ENCODE measurements around the gene PSEN1. TPM values are rescaled to one million over a fixed set of nuclear protein-coding genes. Genes with fewer than 3 reads are reported as not detected.

Gene PSEN1
- polyA plus RNA-seq, 4 donors = 24.4 to 138 (median 35.4) TPM

Other genes starting within 250 kb of the PSEN1 start
- gene DPF3, start 242.4 kb upstream of the PSEN1 start, polyA plus RNA-seq = 1 to 10 TPM; 1.0 to 2.4 (median 1.5) TPM
- 10 to 100 TPM in 2 of 4 donors, 1 to 10 TPM in 2; 4.6 to 16.8 (median 8.5) TPM for gene DCAF4, start 210.0 kb upstream of the PSEN1 start, polyA plus RNA-seq
- gene ZFYVE1, start 109.4 kb upstream of the PSEN1 start, polyA plus RNA-seq = 10 to 100 TPM in 3 of 4 donors, 1 to 10 TPM in 1; 6.4 to 15.4 (median 10.3) TPM
- 100 to 1,000 TPM in 1 of 4 donors, 10 to 100 TPM in 3; 25.1 to 104 (median 40.7) TPM for gene RBM25, start 78.0 kb upstream of the PSEN1 start, polyA plus RNA-seq
- 10 to 100 TPM in 1 of 4 donors, 1 to 10 TPM in 2, under 1 TPM in 1; 0.45 to 59.2 (median 2.0) TPM for gene PAPLN, start 101.0 kb downstream of the PSEN1 start, polyA plus RNA-seq